ENCODE measurements around the gene DPP7.

- no peak for TF ChIP-seq POLR2A (IDR thresholded peaks at IDR 0.05)
- TF ChIP-seq, protein P1, sequence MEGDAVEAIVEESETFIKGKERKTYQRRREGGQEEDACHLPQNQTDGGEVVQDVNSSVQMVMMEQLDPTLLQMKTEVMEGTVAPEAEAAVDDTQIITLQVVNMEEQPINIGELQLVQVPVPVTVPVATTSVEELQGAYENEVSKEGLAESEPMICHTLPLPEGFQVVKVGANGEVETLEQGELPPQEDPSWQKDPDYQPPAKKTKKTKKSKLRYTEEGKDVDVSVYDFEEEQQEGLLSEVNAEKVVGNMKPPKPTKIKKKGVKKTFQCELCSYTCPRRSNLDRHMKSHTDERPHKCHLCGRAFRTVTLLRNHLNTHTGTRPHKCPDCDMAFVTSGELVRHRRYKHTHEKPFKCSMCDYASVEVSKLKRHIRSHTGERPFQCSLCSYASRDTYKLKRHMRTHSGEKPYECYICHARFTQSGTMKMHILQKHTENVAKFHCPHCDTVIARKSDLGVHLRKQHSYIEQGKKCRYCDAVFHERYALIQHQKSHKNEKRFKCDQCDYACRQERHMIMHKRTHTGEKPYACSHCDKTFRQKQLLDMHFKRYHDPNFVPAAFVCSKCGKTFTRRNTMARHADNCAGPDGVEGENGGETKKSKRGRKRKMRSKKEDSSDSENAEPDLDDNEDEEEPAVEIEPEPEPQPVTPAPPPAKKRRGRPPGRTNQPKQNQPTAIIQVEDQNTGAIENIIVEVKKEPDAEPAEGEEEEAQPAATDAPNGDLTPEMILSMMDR (IDR thresholded peaks at IDR 0.05) = no peak
Observed at GRCh38 chr9:137115394-137116026, 977 bp upstream of the DPP7 start.
